Nephron (organoid): ENCODE results near the gene SDC1.
A peak's percentile ranks its signal among the peaks of the same experiment; 100 is the strongest.
"Not testable (repeated sequence)": the region's sequence is repeated elsewhere in the genome, so short reads cannot be mapped to it uniquely, and the experiment has no call there.

Experiments used
- H3K27ac Mint-ChIP-seq, 3 experiments: 2 replicates each; pipeline ENCODE4 v1.8.0; 2020; ENCODE audit warnings: mixed read lengths in 3 of 3, mild to moderate bottlenecking in 2 of 3, moderate library complexity in 1 of 3
- H3K27me3 Mint-ChIP-seq: 2 replicates; pipeline ENCODE4 v1.8.0; 2021; ENCODE audit warnings: low read depth, mild to moderate bottlenecking, moderate library complexity, mixed read lengths
- H3K36me3 Mint-ChIP-seq: 2 replicates; pipeline ENCODE4 v1.8.0; 2020; ENCODE audit warnings: low read depth, mixed read lengths
- H3K4me1 Mint-ChIP-seq: 2 replicates; pipeline ENCODE4 v1.8.0; 2020; ENCODE audit warnings: mixed read lengths
- H3K4me3 Mint-ChIP-seq, 3 experiments: 2 replicates each; pipeline ENCODE4 v1.8.0; 2020; ENCODE audit warnings: mild to moderate bottlenecking in 3 of 3, mixed read lengths in 3 of 3, moderate library complexity in 2 of 3
- H3K9me3 Mint-ChIP-seq: 2 replicates; pipeline ENCODE4 v1.8.0; 2020; ENCODE audit warnings: mixed read lengths
- TF ChIP-seq, protein P1 (sequence below), 3 experiments: fragments of 200-600 bp; sonication (generic); IDR thresholded peaks; one replicate each; pipeline ENCODE4 v1.5.0; 2021; ENCODE audit warnings: antibody characterized with exemption in 3 of 3; ENCODE audit not compliant: unreplicated experiment in 3 of 3

SDC1 gene

GRCh38 chr2:20195431-20196033 is 29.4 kb downstream of the SDC1 start:
- TF ChIP-seq, protein P1, sequence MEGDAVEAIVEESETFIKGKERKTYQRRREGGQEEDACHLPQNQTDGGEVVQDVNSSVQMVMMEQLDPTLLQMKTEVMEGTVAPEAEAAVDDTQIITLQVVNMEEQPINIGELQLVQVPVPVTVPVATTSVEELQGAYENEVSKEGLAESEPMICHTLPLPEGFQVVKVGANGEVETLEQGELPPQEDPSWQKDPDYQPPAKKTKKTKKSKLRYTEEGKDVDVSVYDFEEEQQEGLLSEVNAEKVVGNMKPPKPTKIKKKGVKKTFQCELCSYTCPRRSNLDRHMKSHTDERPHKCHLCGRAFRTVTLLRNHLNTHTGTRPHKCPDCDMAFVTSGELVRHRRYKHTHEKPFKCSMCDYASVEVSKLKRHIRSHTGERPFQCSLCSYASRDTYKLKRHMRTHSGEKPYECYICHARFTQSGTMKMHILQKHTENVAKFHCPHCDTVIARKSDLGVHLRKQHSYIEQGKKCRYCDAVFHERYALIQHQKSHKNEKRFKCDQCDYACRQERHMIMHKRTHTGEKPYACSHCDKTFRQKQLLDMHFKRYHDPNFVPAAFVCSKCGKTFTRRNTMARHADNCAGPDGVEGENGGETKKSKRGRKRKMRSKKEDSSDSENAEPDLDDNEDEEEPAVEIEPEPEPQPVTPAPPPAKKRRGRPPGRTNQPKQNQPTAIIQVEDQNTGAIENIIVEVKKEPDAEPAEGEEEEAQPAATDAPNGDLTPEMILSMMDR (IDR thresholded peaks at IDR 0.05; ENCODE audit: unreplicated experiment in 3 of 3), result no peak
- peaks cover 43% of the 10 kb centered on the region for H3K4me1 Mint-ChIP-seq
- peaks cover 4% of the 10 kb centered on the region for H3K36me3 Mint-ChIP-seq
- no peak overlapping the region for H3K4me3 Mint-ChIP-seq
- peak overlapping the region in 2 of 3 experiments; percentile 27 to 94 for H3K27ac Mint-ChIP-seq
- H3K9me3 Mint-ChIP-seq, result no peaks in the 10 kb centered on the region
- peaks cover 25% of the 10 kb centered on the region for H3K27me3 Mint-ChIP-seq

DNA sequence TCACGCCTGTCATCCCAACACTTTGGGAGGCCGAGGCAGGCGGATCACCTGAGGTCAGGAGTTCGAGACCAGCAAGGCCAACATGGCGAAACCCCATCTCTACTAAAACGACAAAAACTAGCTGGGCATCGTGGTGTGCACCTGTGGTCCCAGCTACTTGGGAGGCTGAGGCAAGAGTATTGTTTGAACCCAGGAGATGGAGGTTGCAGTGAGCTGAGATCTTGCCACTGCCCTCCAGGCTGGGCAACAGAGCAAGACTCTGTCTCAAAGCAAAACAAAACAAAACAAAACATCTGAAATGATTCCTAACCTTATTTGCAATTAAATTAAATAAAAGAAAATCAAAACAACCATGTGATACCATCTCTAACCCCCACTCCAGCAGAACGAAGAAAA is 29.9 kb downstream of the SDC1 start:
- H3K9me3 Mint-ChIP-seq, H3K4me3 Mint-ChIP-seq, H3K36me3 Mint-ChIP-seq: not testable (repeated sequence)
- Mint-ChIP-seq H3K27ac (peak overlapping the region; percentile 72 to 79 (median 76)), H3K27me3 (peaks cover 21% of the 10 kb centered on the region), H3K4me1 (peaks cover 43% of the 10 kb centered on the region)

DNA sequence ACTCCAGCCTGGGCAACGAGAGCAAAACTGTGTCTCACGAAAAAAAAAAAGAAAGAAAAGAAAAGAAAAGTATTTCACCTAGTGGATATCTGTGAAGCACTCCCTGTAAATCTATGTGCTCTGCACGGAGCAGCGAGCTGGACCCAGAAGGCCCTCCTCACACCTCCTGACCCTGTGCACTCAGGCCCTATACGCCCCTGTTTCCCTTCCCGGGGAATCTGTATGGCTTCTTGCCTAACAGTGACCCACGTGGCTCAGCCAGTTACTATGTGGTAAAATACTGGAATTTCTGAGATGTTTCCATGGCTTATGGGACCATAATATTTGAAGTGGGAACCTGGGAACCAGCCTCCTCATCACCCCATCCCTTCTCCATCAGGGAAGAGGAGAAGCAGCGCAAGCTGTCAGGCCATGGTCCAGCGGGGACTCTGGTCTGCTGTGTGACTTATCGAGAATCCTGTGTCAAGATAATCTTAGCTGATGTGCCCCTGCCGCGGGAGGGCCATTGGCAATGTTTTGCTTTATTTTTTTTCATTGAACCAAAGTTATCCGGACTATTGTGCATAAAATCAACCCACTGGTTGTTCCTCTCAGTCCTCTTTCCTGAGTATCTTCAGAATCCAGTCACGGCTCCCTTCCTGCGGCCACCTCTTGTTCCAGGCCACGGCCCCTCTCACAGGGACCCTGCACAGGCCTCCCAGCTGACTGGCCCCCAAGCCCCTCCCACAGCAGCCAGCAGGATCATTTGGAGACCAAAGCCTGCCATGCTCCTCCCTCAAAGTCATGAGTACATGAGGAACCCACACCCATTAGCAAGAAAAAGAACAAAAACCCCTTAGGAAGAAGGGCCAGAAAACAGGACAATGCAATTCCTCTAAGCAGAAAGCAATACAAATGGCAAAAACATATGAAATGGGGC is 30.6 kb downstream of the SDC1 start:
- peaks cover 47% of the 10 kb centered on the region for H3K4me1 Mint-ChIP-seq
- H3K9me3 Mint-ChIP-seq, result no peaks in the 10 kb centered on the region
- H3K36me3 Mint-ChIP-seq, result no peaks in the 10 kb centered on the region
- H3K4me3 Mint-ChIP-seq, result peak overlapping the region in 2 of 3 experiments; percentile 42 to 57
- TF ChIP-seq, protein P1 (IDR thresholded peaks at IDR 0.05; ENCODE audit: unreplicated experiment in 3 of 3), result no peak
- H3K27ac Mint-ChIP-seq, result peak overlapping the region; percentile 72 to 79 (median 76)
- H3K27me3 Mint-ChIP-seq, result peaks cover 20% of the 10 kb centered on the region

DNA sequence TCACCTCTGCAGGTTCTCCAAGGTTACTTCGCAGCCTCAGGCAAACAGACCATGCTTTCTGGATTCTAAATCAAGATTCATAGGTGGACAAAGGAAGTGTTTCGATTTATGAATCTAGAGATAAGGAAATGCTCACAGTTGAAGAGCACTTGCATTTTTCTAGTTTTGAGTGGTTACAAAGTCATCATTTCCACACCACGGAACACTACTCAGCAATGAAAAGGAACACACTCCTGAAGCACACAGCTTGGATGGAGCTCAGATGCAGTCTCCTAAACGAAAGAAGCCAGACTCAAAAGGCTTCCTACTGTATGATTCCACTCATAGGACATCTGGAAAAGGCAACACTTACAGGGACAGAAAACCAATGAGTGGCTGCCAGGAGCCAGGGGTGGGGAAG is 31.7 kb downstream of the SDC1 start:
- TF ChIP-seq, protein P1 (IDR thresholded peaks at IDR 0.05; ENCODE audit: unreplicated experiment in 3 of 3), result no peak
- H3K9me3 Mint-ChIP-seq, result no peaks in the 10 kb centered on the region

GRCh38 chr2:20192781-20193180 is 32.1 kb downstream of the SDC1 start:
- Mint-ChIP-seq H3K9me3 (no peaks in the 10 kb centered on the region), H3K4me3 (no peak overlapping the region), H3K27ac (no peak overlapping the region), H3K27me3 (peaks cover 12% of the 10 kb centered on the region), H3K4me1 (peaks cover 49% of the 10 kb centered on the region), H3K36me3 (no peaks in the 10 kb centered on the region)
- TF ChIP-seq, protein P1 (IDR thresholded peaks at IDR 0.05; ENCODE audit: unreplicated experiment in 3 of 3), result no peak

More for the DNA sequence above, 31.7 kb downstream of the SDC1 start:
- Mint-ChIP-seq H3K36me3 (no peaks in the 10 kb centered on the region), H3K27me3 (peaks cover 15% of the 10 kb centered on the region), H3K27ac (no peak overlapping the region), H3K4me1 (peaks cover 53% of the 10 kb centered on the region), H3K4me3 (no peak overlapping the region)

- peaks cover 43% of the 10 kb centered on the region for H3K4me1 Mint-ChIP-seq
- no peak overlapping the region for H3K4me3 Mint-ChIP-seq
- TF ChIP-seq, protein P1 (IDR thresholded peaks at IDR 0.05; ENCODE audit: unreplicated experiment in 3 of 3), result no peak
- H3K27ac Mint-ChIP-seq, result peak overlapping the region in 2 of 3 experiments; percentile 61 to 77
- no peaks in the 10 kb centered on the region for H3K36me3 Mint-ChIP-seq
- peaks cover 12% of the 10 kb centered on the region for H3K27me3 Mint-ChIP-seq
- no peaks in the 10 kb centered on the region for H3K9me3 Mint-ChIP-seq
Measured at GRCh38 chr2:20191714-20192569, 33.0 kb downstream of the SDC1 start.
